Nephron progenitor cell (in vitro differentiated cells): ENCODE measurements around the gene DFFB.

Source experiments
- DNase-seq: peaks from one replicate; pipeline ENCODE4 v3.0.0; 2021
- H3K27ac Mint-ChIP-seq: 2 replicates; pipeline ENCODE4 v1.8.0; 2021; ENCODE audit warnings: mild to moderate bottlenecking, moderate library complexity, mixed read lengths
- H3K27me3 Mint-ChIP-seq: 2 replicates; pipeline ENCODE4 v1.8.0; 2021; ENCODE audit warnings: mild to moderate bottlenecking, low read depth, mixed read lengths; ENCODE audit not compliant: poor library complexity
- H3K36me3 Mint-ChIP-seq: 2 replicates; pipeline ENCODE4 v1.8.0; 2021; ENCODE audit warnings: low read depth, mixed read lengths
- H3K4me1 Mint-ChIP-seq: 2 replicates; pipeline ENCODE4 v1.8.0; 2021; ENCODE audit warnings: mixed read lengths
- H3K4me3 Mint-ChIP-seq: 2 replicates; pipeline ENCODE4 v1.8.0; 2021; ENCODE audit warnings: mild to moderate bottlenecking, moderate library complexity, mixed read lengths
- H3K9me3 Mint-ChIP-seq: 2 replicates; pipeline ENCODE4 v1.8.0; 2021; ENCODE audit warnings: mild to moderate bottlenecking, moderate library complexity, mixed read lengths
- CTCF ChIP-seq: fragments of 200-600 bp; sonication (generic); IDR thresholded peaks from 2 replicates; pipeline ENCODE4 v1.5.0; 2021; ENCODE audit warnings: antibody characterized with exemption

DFFB gene

GRCh38 chr1:3885611-3886010, 28.3 kb downstream of the DFFB start:
- H3K27me3 Mint-ChIP-seq, result no peaks in the 10 kb centered on the region

GRCh38 chr1:3886106-3886670, 28.9 kb downstream of the DFFB start:
- no peak for DNase-seq
- H3K27ac Mint-ChIP-seq, result peak overlapping the region; percentile 73
- no peak for TF ChIP-seq CTCF
- H3K27me3 Mint-ChIP-seq, result no peaks in the 10 kb centered on the region
- no peaks in the 10 kb centered on the region for H3K4me1 Mint-ChIP-seq
- no peaks in the 10 kb centered on the region for H3K9me3 Mint-ChIP-seq
- H3K4me3 Mint-ChIP-seq, result no peak overlapping the region
- H3K36me3 Mint-ChIP-seq, result peaks cover 43% of the 10 kb centered on the region

More at GRCh38 chr1:3885611-3886010, 28.3 kb downstream of the DFFB start:
- Mint-ChIP-seq H3K36me3 (peaks cover 47% of the 10 kb centered on the region), H3K4me3 (no peak overlapping the region), H3K4me1 (no peaks in the 10 kb centered on the region), H3K9me3 (no peaks in the 10 kb centered on the region), H3K27ac (peak overlapping the region; percentile 36)
- DNase-seq, result no peak
- no peak for TF ChIP-seq CTCF

- Mint-ChIP-seq H3K9me3 (no peaks in the 10 kb centered on the region), H3K27ac (peak overlapping the region; percentile 73), H3K36me3 (peaks cover 43% of the 10 kb centered on the region), H3K27me3 (no peaks in the 10 kb centered on the region), H3K4me3 (no peak overlapping the region), H3K4me1 (no peaks in the 10 kb centered on the region)
- no peak for DNase-seq
- TF ChIP-seq CTCF, result no peak
Measured at GRCh38 chr1:3886691-3887090, 29.4 kb downstream of the DFFB start.

- Mint-ChIP-seq H3K27ac (peak overlapping the region; percentile 68), H3K9me3 (no peaks in the 10 kb centered on the region), H3K36me3 (peaks cover 41% of the 10 kb centered on the region), H3K4me1 (no peaks in the 10 kb centered on the region), H3K27me3 (no peaks in the 10 kb centered on the region), H3K4me3 (no peak overlapping the region)
- TF ChIP-seq CTCF, result no peak
- no peak for DNase-seq
Measured at GRCh38 chr1:3888301-3888700, 31.0 kb downstream of the DFFB start.

- TF ChIP-seq CTCF, result no peak
- Mint-ChIP-seq H3K9me3 (no peaks in the 10 kb centered on the region), H3K4me1 (no peaks in the 10 kb centered on the region), H3K4me3 (no peak overlapping the region), H3K27me3 (no peaks in the 10 kb centered on the region), H3K27ac (no peak overlapping the region), H3K36me3 (peaks cover 33% of the 10 kb centered on the region)
- no peak for DNase-seq
Measured at GRCh38 chr1:3889936-3890335, 32.7 kb downstream of the DFFB start.
